HCT116 (cell line): Measurements from ENCODE around the gene POU3F1. TPM values are rescaled to one million over a fixed set of nuclear protein-coding genes. Genes with fewer than 3 reads are reported as not detected.

ENCODE experiments used
- ATAC-seq: fragments of 200-7000 bp; cut with Tn5 transposase; 2 replicates; pipeline ENCODE4 v1.9.1; 2020; ENCODE audit warnings: mild to moderate bottlenecking, moderate library complexity
- BruUV-seq: library from RNA; stranded (reverse); fragments of 400-500 nt; replicated peaks from 2 replicates; lab custom pipeline; 2021; lab: Mats Ljungman, UMichigan
- CTCF ChIA-PET: fragments of 300-600 bp; sonication (Branson Sonifier 250); formaldehyde crosslinking; loops from one replicate; lab custom pipeline; 2021; ENCODE audit warnings: antibody characterized with exemption; lab: Charles Lee
- POLR2A ChIA-PET: fragments of 300-600, 350-600 bp; sonication (Branson Sonifier 250); formaldehyde crosslinking; loops from one replicate; lab custom pipeline; 2021; ENCODE audit warnings: antibody characterized with exemption; lab: Charles Lee
- RAD21 ChIA-PET, 2 experiments: fragments of 300-600 bp; sonication (Branson Sonifier 250); formaldehyde crosslinking; loops; one replicate each; lab custom pipeline; 2023; ENCODE audit warnings: low total read pairs in 2 of 2; ENCODE audit not compliant: uncharacterized antibody in 2 of 2, unreplicated experiment in 2 of 2, low non-redundant PET in 1 of 2; lab: Charles Lee
- DNase-seq: peaks from one replicate; pipeline ENCODE4 v3.0.0-alpha.2; 2010; ENCODE audit warnings: low read depth, low spot score
- H2AFZ ChIP-seq: fragments of 200-600 bp; shearing (Covaris generic), sonication (generic); 2 replicates; pipeline ENCODE4 v1.6.1; 2017; ENCODE audit warnings: low read depth, mixed run types, mixed read lengths, antibody characterized with exemption, low read length; ENCODE audit not compliant: poor library complexity, severe bottlenecking
- H3K27ac ChIP-seq: 2 replicates; pipeline ENCODE4 v1.5.1; 2012; ENCODE audit warnings: low read depth, low read length
- H3K27me3 ChIP-seq: fragments of 200-600 bp; sonication (generic); 2 replicates; pipeline ENCODE4 v1.6.1; 2016; ENCODE audit warnings: mixed run types, low read length, mixed read lengths; ENCODE audit not compliant: insufficient read depth
- H3K36me3 ChIP-seq, 2 experiments: fragments of 200-500 bp in 1 of 2; fragments of 200-600 bp in 1 of 2; sonication (Bioruptor generic) in 1 of 2; sonication (generic) in 1 of 2; 2 replicates each; pipeline versions ENCODE4 v1.5.1 to v1.6.1; 2014 to 2016; ENCODE audit warnings: low read length in 2 of 2, inconsistent platforms in 1 of 2, mixed read lengths in 1 of 2, mixed run types in 1 of 2; ENCODE audit not compliant: insufficient read depth in 2 of 2, control insufficient read depth in 1 of 2
- H3K4me1 ChIP-seq, 2 experiments: fragments of 200-600 bp in 1 of 2; sonication (generic) in 1 of 2; 2 replicates each; pipeline versions ENCODE4 v1.5.1 to v1.6.1; 2012 to 2017; ENCODE audit warnings: low read length in 2 of 2, inconsistent platforms in 1 of 2, mild to moderate bottlenecking in 1 of 2, mixed read lengths in 1 of 2, mixed run types in 1 of 2, moderate library complexity in 1 of 2; ENCODE audit not compliant: insufficient read depth in 2 of 2, control insufficient read depth in 1 of 2
- H3K4me2 ChIP-seq: fragments of 200-600 bp; sonication (generic); 2 replicates; pipeline ENCODE4 v1.6.1; 2017; ENCODE audit warnings: mixed run types, low read length, mixed read lengths
- H3K4me3 ChIP-seq, 2 experiments: fragments of 200-600 bp in 1 of 2; sonication (generic) in 1 of 2; replicated peaks in 1 of 2; 2 replicates each; pipeline ENCODE4 v1.5.1; 2011 to 2016; ENCODE audit warnings: low read length in 2 of 2, control low read depth in 1 of 2, low read depth in 1 of 2, mild to moderate bottlenecking in 1 of 2, mixed read lengths in 1 of 2, mixed run types in 1 of 2
- H3K79me2 ChIP-seq: fragments of 200-600 bp; sonication (generic); 2 replicates; pipeline ENCODE4 v1.6.1; 2017; ENCODE audit warnings: mild to moderate bottlenecking, mixed run types, low read length, moderate library complexity, mixed read lengths; ENCODE audit not compliant: insufficient read depth
- H3K9ac ChIP-seq: fragments of 200-600 bp; sonication (generic); 2 replicates; pipeline ENCODE4 v1.6.1; 2016; ENCODE audit warnings: low read length, mixed read lengths
- H3K9me2 ChIP-seq: fragments of 200-600 bp; sonication (generic), shearing (Covaris generic); 2 replicates; pipeline ENCODE4 v1.6.1; 2017; ENCODE audit warnings: mixed run types, mild to moderate bottlenecking, moderate library complexity; ENCODE audit not compliant: insufficient read depth
- H3K9me3 ChIP-seq, 2 experiments: fragments of 200-500 bp in 1 of 2; fragments of 200-600 bp in 1 of 2; sonication (Bioruptor generic) in 1 of 2; sonication (generic) in 1 of 2; 2 replicates each; pipeline ENCODE4 v1.6.1; 2014 to 2017; ENCODE audit warnings: low read length in 2 of 2, mixed read lengths in 2 of 2, inconsistent platforms in 1 of 2, low read depth in 1 of 2, mild to moderate bottlenecking in 1 of 2, mixed run types in 1 of 2, moderate library complexity in 1 of 2; ENCODE audit not compliant: control insufficient read depth in 1 of 2, insufficient read depth in 1 of 2
- H4K20me1 ChIP-seq: fragments of 200-600 bp; sonication (generic), shearing (Covaris generic); 2 replicates; pipeline ENCODE4 v1.6.1; 2017; ENCODE audit warnings: mixed run types, mild to moderate bottlenecking, moderate library complexity; ENCODE audit not compliant: insufficient read depth
- ATF3 ChIP-seq: IDR thresholded peaks from 2 replicates; pipeline ENCODE4 v1.6.1; 2012
- CBX3 ChIP-seq: IDR thresholded peaks from 2 replicates; pipeline ENCODE4 v1.6.1; 2012; ENCODE audit warnings: low read depth
- CEBPB ChIP-seq: IDR thresholded peaks from 2 replicates; pipeline ENCODE4 v1.6.1; 2012; ENCODE audit warnings: low read depth
- CTCF ChIP-seq, 3 experiments: fragments of 200-600 bp in 1 of 3; sonication (generic) in 1 of 3; IDR thresholded peaks in 2 of 3; conservative IDR thresholded peaks in 1 of 3; 2 replicates each; pipeline ENCODE4 v1.5.1; 2012 to 2017; ENCODE audit warnings: low read depth in 2 of 3, low read length in 2 of 3, antibody characterized with exemption in 1 of 3, borderline replicate concordance in 1 of 3, control low read depth in 1 of 3, mild to moderate bottlenecking in 1 of 3, mixed read lengths in 1 of 3, mixed run types in 1 of 3, moderate library complexity in 1 of 3; ENCODE audit not compliant: insufficient read depth in 1 of 3
- EGR1 ChIP-seq: IDR thresholded peaks from 2 replicates; pipeline ENCODE4 v1.6.1; 2012; ENCODE audit warnings: low read depth
- ELF1 ChIP-seq: IDR thresholded peaks from 2 replicates; pipeline ENCODE4 v1.6.1; 2012; ENCODE audit warnings: low read depth, borderline replicate concordance
- EZH2phosphoT487 ChIP-seq: fragments of 200-600 bp; IDR thresholded peaks from 2 replicates; pipeline ENCODE4 v1.6.1; 2018; ENCODE audit warnings: antibody characterized with exemption, borderline replicate concordance
- FOSL1 ChIP-seq: IDR thresholded peaks from 2 replicates; pipeline ENCODE4 v1.6.1; 2012; ENCODE audit warnings: low read depth
- JUND ChIP-seq: IDR thresholded peaks from 2 replicates; pipeline ENCODE4 v1.6.1; 2012
- MAX ChIP-seq: IDR thresholded peaks from 2 replicates; pipeline ENCODE4 v1.6.1; 2012
- POLR2A ChIP-seq: IDR thresholded peaks from 2 replicates; pipeline ENCODE4 v1.7.0; 2011; ENCODE audit warnings: borderline replicate concordance; ENCODE audit not compliant: insufficient read depth, insufficient read length; ENCODE audit errors: extremely low read depth
- POLR2AphosphoS5 ChIP-seq: IDR thresholded peaks from 2 replicates; pipeline ENCODE4 v1.6.1; 2011; ENCODE audit warnings: mild to moderate bottlenecking, low read depth, low read length, moderate library complexity
- RAD21 ChIP-seq: IDR thresholded peaks from 2 replicates; pipeline ENCODE4 v1.6.1; 2012; ENCODE audit warnings: low read depth, mild to moderate bottlenecking
- REST ChIP-seq: IDR thresholded peaks from 2 replicates; pipeline ENCODE4 v1.6.1; 2012; ENCODE audit warnings: low read depth
- SIN3A ChIP-seq: IDR thresholded peaks from 2 replicates; pipeline ENCODE4 v1.6.1; 2012; ENCODE audit warnings: low read depth
- SP1 ChIP-seq: IDR thresholded peaks from 2 replicates; pipeline ENCODE4 v1.6.1; 2012; ENCODE audit warnings: low read depth
- TCF7L2 ChIP-seq: IDR thresholded peaks from 2 replicates; pipeline ENCODE4 v1.7.0; 2011; ENCODE audit warnings: borderline replicate concordance, inconsistent platforms; ENCODE audit not compliant: insufficient read depth, insufficient read length; ENCODE audit errors: extremely low read depth
- ZBTB33 ChIP-seq: IDR thresholded peaks from 2 replicates; pipeline ENCODE4 v1.6.1; 2011; ENCODE audit warnings: mild to moderate bottlenecking, low read length, moderate library complexity; ENCODE audit not compliant: insufficient replicate concordance; ENCODE audit errors: extremely low read depth
- ZFX ChIP-seq: fragments of 450-650 bp; IDR thresholded peaks from 2 replicates; pipeline ENCODE4 v1.6.1; 2017
- ZNF274 ChIP-seq: fragments of 200-500 bp; sonication (Bioruptor generic); IDR thresholded peaks from 2 replicates; pipeline ENCODE4 v1.6.1; 2014; ENCODE audit warnings: mild to moderate bottlenecking, low read depth, low read length, inconsistent platforms
- intact Hi-C: fragments of 100-400 bp; cut with micrococcal nuclease; formaldehyde crosslinking; loops from 2 replicates; pipeline ENCODE4 v1.10.0; 2022
- total RNA-seq: library from RNA; stranded (reverse); gene quantifications from one replicate; pipeline ENCODE4 v1.2.1, GENCODE V29; 2021; ENCODE audit not compliant: unreplicated experiment

The POU3F1 gene
- total RNA-seq, 1 experiment from 2014 or later: not detected

- H3K9ac ChIP-seq: peak overlapping the region; percentile 38
- no peak overlapping the region for H2AFZ ChIP-seq
- no peak for ATAC-seq
- H3K4me2 ChIP-seq: peak overlapping the region; percentile 82
- ChIA-PET CTCF (interaction anchor here (1.0 kb wide), 1 partner anchor 475 kb away, joined by 4 read pairs; no protein-coding TSS in a partner anchor), POLR2A (no interaction called here), RAD21 (no interaction called here)
- TF ChIP-seq POLR2A (no peak), TCF7L2 (no peak), ELF1 (no peak), CBX3 (no peak), MAX (no peak), CEBPB (no peak), ZNF274 (no peak), CTCF (IDR thresholded peaks at IDR 0.05 in 2 of 3, conservative IDR thresholded peaks at IDR 0.05 in 1 of 3; ENCODE audit: borderline replicate concordance in 1 of 3, insufficient read depth in 1 of 3, low read depth in 2 of 3, low read length in 2 of 3) (no peak), ATF3 (no peak), ZBTB33 (no peak), SIN3A (no peak), ZFX (no peak), RAD21 (no peak), FOSL1 (no peak), REST (no peak), JUND (no peak), SP1 (no peak), EZH2phosphoT487 (no peak), POLR2AphosphoS5 (no peak), EGR1 (no peak)
- intact Hi-C loops: no loop called here
- H3K27me3 ChIP-seq: no peaks in the 10 kb centered on the region
- H3K36me3 ChIP-seq: no peaks in the 10 kb centered on the region
- H3K9me3 ChIP-seq: no peaks in the 10 kb centered on the region
- BruUV-seq: no TSS peak
- no peaks in the 10 kb centered on the region for H3K9me2 ChIP-seq
- peak overlapping the region in 1 of 2 experiments; percentile 56; a peak in 3 of 4 replicates for H3K4me3 ChIP-seq
- peaks cover 0 to 10% of the 10 kb centered on the region in 2 experiments; a peak in 1 of 4 replicates for H3K4me1 ChIP-seq
- no peaks in the 10 kb centered on the region for H4K20me1 ChIP-seq
- H3K27ac ChIP-seq: no peak overlapping the region
- no peak for DNase-seq
- no peaks in the 10 kb centered on the region for H3K79me2 ChIP-seq
These were observed 1.1 kb upstream of the POU3F1 start for GRCh38 chr1:38047603-38048141.
